Hematopoietic multipotent progenitor cell (in vitro differentiated cells): ENCODE data around the gene TLK1. TPM values are rescaled to one million over a fixed set of nuclear protein-coding genes. Genes with fewer than 3 reads are reported as not detected.
"Not testable (repeated sequence)": the region's sequence is repeated elsewhere in the genome, so short reads cannot be mapped to it uniquely, and the experiment has no call there.

Source experiments
- DNase-seq, 3 donors: peaks; one replicate each; pipeline ENCODE4 v3.0.0-alpha.2; 2011 to 2015; ENCODE audit warnings: low read depth in 2 of 3, low spot score in 2 of 3
- total RNA-seq: library from RNA; depleted of rRNA; stranded (reverse); fragments of >200 nt; gene quantifications from one replicate; pipeline ENCODE4 v1.2.3, GENCODE V29; 2012

The TLK1 gene
- total RNA-seq, 1 donor, result 8.6 TPM

DNA sequence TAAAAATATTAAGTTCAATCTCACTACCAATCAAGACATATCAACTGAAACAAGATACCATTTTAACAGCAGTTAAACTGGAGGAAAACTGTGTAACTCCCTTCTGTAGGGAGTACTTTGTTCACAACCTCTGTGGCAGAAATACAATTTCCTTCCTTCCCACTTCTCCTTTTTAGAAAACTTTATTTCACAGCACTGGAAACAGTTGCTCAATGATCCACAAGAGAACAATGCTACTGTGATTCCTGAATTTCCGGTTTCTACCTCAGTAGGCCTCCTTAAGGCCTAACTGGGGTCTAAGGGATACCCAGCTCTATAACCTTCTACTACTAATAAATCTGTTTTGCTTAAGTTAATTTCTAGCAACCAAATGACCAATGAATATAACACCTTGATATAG, 14.1 kb downstream of the TLK1 start:
- DNase-seq, result peak in 1 of 3 donors; percentile 44

DNA sequence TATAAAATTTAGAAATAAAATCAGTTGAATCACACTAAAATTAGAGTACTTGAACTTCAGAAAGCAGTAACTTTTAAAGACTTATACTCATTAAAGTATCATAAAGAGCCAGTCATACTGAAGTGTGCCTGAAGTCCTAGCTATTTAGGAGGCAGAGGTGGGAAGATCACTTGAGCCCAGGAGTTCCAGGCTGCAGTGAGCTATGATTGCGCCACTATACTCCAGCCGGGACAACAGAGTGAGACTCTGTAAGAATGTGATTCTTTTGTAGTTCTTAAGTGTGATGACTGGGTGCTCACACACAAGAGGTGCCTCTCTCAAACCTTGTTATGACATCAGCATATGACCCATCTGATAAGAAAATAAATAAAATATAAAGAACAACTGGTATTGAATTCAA, 14.6 kb downstream of the TLK1 start:
- DNase-seq, result no peak

DNA sequence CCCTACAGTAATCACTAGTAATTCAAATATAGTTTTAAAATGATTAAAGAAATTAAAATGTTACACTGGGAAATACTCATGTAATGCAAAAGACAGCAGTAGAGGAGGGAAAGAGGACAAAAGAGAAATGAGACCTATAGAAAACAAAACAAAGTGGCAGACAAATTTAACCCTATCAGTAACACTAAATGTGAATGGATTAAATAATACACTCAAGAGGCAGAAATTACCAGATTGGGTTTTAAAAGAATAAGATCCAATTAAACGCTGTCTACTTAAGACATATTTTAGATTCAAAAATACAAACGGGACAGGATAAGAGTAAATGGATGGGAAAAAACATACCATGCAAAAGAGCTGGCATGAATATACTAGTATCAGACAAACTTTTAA, 17.0 kb downstream of the TLK1 start:
- DNase-seq, result no peak

DNA sequence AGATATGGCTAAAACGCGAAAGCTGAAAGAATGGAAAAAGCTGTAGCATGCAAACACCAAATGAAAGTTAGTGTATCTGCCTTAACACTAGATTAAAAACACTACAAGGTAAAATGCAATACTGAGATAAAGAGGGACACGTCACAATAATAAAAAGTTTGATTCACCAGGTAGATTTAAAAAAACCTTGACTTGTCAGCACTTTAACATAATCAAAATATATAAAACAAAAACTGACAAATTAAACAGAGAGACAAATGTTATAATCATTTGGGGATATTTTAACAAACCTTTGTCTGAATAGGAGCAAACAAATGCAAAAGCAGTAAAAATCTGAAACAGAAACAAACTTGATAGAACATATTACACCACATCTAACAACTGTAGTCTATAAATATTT, 18.3 kb downstream of the TLK1 start:
- DNase-seq, result no peak

DNA sequence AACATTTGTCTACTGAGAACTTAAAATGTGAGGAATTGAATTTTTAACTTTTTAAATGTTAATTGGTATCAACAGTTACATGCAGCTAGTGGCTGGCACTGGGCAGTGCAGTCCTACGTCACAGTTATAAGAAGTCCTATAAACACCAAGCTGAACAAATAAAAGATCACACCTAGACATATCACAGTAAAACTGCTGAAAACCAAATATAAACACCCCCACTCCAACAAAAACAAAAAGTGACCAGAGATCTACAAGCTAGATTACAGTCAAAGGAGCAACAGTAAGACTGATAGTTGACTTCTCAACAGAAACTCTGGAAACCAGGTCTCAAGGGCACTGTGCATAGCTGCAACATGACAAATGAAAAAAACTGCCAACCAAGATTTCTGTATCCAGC, 19.4 kb downstream of the TLK1 start:
- DNase-seq, result no peak

DNA sequence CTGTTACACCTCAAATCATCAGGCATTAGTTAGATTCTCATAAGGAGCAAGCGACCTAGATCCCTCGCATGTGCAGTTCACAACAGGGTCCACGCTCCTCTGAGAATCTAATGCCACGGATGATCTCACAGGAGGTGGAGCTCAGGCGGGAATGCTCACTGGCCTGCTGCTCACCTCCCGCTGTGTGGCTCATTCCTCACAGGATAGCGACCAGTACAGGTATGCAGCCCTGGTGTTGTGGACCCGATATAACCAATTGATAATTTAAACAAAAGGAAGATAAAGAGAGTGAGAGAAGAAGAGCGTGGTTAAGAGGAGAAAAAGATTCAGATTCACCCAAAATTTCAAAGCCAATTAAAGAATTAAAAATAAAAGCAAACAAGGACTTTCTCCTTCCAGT, 20.8 kb downstream of the TLK1 start:
- DNase-seq, result no peak

DNA sequence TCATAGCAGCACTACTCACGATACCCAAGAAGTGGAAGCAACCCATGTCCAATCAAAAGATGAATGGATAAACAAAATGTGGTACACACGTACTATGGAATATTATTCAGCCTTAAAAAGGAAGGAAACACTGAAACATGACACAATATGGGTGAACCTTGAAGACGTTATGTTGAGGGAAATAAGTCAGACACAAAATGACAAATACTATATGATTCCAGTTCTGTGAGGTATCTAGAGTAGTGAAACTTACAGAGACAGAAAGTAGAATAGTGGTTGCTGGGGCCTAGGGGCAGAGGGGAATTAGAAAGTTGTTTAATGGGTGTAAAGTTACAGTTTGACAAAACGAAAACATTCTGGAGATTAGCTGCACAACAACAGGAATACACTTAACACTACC, 24.7 kb downstream of the TLK1 start:
- DNase-seq, result no peak

DNA sequence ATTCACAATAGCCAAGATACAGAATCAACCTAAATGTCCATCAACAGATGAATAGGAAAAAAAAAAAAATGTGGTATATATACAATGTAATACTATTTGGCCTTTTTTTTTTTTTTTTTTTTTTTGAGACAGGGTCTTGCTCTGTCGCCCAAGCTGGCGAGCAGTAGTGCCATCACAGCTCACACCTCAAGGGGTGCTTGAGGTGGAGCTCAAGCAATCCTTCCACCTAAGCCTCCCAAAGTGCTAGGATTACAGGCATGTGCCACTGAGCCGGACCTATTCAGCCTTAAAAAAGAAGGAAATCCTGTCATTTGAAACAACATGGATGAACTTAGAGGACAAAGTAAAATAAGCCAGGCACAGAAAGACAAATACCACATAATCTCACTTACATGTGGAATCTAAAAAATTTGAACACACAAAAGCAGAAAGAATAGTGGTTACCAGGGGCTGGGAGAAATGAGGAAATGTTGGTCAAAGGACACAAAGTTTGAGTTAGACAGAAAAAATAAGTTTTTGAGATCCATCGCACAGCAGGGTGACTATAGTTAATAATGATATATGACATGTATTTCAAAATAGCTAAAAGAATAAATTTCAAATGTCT, 26.0 kb downstream of the TLK1 start:
- peak in 1 of 3 donors; percentile 15 for DNase-seq

DNA sequence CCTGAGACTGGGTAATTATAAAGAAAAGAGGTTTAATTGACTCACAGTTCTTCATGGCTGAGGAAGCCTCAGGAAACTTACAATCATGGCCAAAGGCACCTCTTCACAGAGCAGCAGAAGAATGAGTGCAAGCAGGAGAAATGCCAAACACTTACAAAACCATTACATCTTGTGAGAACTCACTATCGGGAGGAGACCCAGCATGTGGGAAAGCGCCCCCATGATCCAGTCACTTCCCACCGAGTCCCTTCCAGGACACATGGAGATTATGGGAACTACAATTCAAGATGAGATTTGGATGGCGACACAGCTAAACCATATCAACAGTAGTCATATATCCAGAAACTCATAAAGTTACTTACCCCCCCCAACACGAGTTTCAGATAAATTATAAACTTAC, 28.6 kb downstream of the TLK1 start:
- DNase-seq, result no peak

DNA sequence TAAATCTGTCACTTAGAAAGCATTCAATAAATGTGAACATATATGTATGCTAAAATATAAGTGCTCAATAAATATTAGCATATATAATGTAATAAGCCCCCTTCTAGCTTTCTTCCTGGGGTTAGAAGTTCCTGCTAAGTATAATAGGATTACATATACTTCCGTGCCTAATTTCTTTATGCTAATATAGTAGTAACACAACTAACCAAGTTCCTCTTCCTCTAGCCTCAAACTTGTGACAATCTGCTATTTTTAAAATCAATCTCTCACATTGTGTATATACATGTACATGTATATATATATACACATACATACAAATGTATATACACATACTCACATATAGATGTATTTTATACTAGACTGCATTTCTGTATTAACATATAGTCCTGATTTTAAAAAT, 32.2 kb downstream of the TLK1 start:
- DNase-seq, result no peak

DNA sequence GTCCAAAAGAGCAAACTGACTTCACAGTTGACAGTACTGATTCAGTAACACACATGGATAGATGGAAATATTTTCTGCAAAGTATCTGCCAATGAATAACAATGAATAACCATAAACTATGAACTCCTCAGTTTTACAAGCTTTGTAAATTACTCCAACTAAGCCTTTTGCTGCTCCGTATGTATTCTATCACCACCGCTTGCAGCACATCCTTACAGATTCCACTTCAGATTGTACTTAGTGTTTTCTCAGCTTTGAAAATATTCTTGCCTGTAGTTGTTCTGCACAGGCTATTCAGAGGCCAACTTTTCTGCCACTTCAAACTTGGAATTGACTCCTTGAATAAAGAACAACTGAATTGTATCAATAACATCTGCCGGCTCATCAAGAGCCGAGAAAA, 36.2 kb downstream of the TLK1 start:
- DNase-seq, result no peak

DNA sequence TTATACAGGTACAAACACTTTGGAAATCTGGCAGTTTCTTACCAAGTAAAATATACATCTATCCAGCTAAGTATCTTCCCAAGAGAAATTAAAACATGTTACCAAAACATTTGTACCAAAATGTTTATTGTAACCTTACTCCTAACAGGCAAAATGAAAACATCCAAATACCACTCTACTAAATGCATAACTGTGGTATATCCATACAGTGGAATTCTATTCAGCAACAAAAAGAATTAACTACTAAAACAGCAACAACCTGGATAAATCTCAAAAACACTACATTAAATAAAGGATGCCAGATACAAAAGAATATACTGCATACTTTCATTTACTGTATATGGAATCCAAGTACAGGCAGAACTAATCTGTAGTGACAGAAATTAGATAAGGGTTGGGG, 51.1 kb downstream of the TLK1 start:
- DNase-seq, result no peak

DNA sequence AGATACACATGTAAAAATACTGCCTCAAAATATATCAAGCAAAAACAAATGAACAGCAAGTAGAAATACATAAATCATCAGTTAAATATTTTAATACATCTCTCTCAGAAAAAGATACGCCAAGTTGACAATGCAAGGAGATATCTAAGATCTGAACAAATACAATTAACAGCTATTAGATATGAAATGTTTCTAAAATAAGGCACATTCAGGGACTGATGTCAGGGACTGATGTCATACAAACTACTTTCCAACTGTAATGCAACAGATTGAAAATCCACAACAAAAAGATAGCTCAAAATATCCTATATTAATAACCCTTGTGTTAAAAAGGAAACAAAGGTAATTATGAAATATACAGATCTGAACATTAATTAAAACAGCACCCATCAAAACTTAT, 51.7 kb downstream of the TLK1 start:
- no peak for DNase-seq

DNA sequence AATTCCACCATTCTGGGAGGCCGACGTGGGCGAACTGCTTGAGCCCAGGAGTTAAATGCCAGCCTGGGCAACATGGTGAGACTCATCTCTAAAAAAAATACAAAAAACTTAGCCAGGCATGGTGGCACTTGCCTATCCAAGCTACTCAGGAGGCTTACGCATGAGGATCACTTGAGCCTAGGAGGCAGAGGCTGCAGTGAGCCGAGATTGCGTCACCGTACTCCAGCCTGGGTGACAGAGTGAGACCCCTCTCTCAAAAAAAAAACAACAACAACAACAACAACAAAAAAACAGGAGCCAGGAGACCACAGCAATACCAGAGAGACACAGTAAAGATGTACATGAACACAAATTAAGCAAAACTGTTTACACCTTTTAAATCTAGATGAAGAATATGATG, 52.9 kb downstream of the TLK1 start:
- no peak for DNase-seq

DNA sequence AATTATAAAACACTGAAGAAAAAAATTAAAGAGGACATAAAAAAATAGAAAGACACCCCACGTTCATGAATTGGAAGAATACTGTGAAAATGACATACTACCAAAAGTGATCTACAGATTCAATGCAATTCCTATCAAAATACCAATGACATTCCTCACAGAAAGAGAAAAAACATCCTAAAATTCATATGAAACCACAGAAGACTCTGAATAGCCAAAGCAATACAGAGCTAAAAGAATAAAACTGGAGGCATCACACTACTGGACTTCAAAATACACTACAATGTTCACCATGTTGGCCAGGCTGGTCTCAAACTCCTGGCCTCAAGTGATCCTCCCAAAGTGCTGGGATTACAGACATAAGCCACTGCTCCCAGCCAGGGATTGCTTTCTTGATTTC, 56.3 kb downstream of the TLK1 start:
- no peak for DNase-seq

DNA sequence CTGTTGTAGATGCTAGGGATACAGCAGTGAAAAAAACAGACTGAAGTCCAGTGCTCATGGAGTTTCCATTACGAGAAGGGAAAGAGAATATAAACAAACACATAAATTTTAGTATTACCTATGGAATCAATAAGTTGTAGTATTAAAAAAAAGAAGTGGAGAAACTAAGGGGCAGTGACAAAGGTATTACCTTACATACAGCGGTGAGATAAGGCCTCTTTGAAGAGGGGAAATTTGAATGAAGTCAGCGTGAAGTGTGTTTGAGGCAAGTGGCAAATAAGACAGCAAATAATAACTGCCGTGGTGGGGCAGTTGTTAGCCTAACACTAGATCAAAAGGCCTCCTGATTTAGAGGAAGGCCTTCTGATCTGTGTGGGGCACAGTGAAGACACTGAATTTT, 57.9 kb downstream of the TLK1 start:
- no peak for DNase-seq

DNA sequence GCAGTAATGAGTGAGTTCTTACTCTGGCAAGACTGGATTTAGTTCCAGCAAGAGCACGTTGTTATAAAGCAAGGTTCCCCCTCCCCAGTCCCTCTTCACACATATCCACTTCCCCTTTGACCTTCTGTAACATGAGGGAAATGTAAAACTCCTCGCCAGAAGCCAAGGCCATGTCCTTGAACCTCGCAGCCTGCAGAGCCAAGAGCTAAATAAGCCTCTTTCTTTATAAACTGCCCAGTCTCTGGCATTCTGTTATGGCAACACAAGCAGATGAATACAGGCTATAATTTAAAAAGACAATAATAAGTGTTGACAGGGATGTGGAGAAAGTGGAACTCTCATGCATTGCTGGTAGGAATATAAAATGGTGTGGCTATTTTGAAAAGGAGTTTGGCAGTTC, 60.3 kb downstream of the TLK1 start:
- DNase-seq, result no peak

DNA sequence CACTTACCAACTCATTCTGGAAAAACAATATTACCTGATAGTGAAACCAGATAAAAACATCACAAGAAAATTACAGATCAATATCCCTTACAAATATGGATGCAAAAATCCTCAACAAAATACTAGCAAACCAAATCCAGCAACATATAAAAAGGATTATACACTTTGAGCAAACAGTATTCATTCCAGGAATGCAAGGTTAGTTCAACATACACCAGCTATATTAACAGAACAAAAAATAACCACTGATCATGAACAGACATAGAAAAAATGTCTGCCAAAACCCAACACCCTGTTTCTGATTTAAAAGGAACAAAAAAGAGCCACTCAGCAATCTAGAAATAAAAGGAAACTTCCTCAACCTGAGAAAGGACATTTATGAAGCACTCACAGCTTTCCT, 62.1 kb downstream of the TLK1 start:
- no peak for DNase-seq

DNA sequence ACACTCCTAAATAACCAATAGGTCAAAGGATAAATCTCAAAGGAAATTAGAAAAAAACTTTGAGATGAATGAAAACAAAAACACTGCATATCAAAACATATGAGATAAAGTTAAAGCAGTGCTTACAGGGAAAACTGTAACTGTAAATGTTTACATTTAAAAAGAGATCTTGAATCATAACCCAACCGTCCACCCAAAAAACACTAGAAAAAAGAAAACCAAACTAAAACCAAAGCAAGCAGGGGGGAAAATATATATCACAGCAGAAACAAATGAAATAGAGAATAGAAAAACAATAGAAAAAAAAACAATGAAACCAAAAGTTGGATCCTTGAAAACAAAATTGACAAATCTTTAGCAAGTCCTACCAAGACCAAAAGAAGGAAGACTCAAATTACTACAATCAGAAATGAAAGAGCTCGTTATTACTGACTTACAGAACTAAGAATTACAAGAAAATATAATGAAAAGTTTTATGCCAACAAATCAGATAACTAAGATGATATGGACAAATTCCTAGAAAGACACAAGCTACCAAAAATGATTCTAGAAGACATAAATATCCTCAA, 65.6 kb downstream of the TLK1 start:
- no peak for DNase-seq

DNA sequence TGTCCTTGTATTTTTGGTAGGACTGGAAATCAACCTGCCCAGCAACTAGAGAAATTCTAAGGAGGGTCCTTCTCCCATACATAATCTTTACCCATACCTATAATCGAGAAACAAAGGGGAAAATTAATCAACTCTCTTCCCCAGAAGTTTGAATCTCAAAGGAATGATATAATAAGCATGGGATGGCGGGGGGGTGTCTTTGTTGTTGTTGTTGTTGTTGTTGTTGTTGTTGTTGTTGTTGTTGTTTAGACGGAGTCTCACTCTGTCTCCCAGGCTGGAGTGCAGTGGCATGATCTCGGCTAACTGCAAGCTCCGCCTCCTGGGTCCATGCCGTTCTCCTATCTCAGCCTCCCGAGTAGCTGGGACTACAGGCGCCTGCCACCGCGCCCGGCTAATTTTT, 69.2 kb downstream of the TLK1 start:
- not testable (repeated sequence) for DNase-seq

DNA sequence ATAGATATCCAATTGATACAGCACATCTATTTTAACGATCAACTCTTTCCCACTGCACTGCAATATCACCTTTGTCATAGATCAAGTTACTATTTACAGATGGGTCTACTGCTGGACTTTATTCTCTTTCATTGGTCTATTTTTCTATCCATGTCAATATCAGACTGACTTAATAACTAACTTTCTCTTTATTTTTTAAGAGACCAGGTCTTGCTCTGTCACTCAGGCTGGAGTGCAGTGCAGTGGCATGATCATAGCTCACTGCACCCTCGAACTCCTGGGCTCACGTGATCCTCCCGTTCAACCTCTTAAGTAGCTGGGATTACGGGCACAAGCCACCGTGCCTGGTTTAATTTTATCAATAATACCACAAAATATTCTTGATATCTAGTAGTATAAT, 71.2 kb downstream of the TLK1 start:
- DNase-seq, result no peak

DNA sequence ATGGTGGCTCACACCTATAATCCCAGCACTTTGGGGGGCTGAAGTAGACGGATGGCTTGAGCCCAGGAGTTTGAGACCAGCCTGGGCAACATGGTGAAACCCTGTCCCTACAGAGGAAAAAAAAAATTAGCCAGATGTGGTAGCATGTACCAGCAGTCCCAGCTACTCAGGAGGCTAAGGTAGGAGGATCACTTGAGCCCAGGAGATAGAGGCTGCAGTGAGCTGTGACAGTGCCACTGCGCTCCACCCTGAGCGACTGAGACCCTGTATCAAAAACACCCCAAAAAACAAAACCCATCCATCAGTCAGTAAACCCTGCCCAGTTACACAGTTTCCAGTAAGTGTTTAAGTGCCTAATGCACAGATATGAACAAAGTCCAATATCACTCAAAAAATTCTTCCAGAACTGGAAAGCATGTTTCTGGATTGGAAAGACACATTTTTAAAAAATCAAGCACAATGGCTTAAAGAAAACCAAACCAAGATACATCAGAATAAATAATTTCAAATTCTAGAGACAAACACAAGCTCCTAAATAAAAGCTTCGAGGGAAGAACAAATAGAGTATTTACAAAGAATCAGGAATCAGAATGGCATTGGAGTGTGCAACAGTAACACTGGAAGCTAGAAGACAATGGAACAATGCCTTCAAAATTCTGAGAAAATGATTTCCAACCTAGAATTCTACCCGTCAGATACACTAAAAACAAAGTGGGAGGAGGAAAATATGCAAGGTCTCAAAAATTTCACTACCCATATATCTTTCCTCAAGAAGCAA, 72.4 kb downstream of the TLK1 start:
- DNase-seq, result no peak
